Activated CD8-positive, alpha-beta memory T cell treated with anti-CD3 and anti-CD28 coated beads for 36 hours (primary cell): ENCODE results near the gene OR2L13. TPM values are rescaled to one million over a fixed set of nuclear protein-coding genes. Genes with fewer than 3 reads are reported as not detected.

Source experiments
- total RNA-seq, 2 experiments: library from RNA; stranded (reverse); gene quantifications; one replicate each; pipeline ENCODE4 v1.2.3, GENCODE V29; 2021

The OR2L13 gene
- total RNA-seq, 2 experiments from 2014 or later: not detected

Other genes starting within 250 kb of the OR2L13 start
- gene TRIM58, start 238.0 kb upstream of the OR2L13 start, total RNA-seq: under 1 TPM; 0.06 to 0.08 TPM
- gene OR2W3, start 199.6 kb upstream of the OR2L13 start, total RNA-seq: not detected
- gene OR2T8, start 174.9 kb upstream of the OR2L13 start, total RNA-seq: not detected
- gene OR2AJ1, start 170.3 kb upstream of the OR2L13 start, total RNA-seq: not detected
- gene OR2L8, start 146.3 kb upstream of the OR2L13 start, total RNA-seq: not detected
- gene OR2AK2, start 130.0 kb upstream of the OR2L13 start, total RNA-seq: not detected
- not detected for gene OR2L5, start 81.5 kb upstream of the OR2L13 start, total RNA-seq
- gene OR2L2, start 65.1 kb upstream of the OR2L13 start, total RNA-seq: under 1 TPM in 1 of 2 experiments, not detected in 1; 0.06 TPM
- gene OR2L3, start 48.3 kb upstream of the OR2L13 start, total RNA-seq: not detected
- gene OR2M5, start 50.0 kb downstream of the OR2L13 start, total RNA-seq: not detected
- not detected for gene OR2M2, start 79.6 kb downstream of the OR2L13 start, total RNA-seq
- gene OR2M3, start 102.1 kb downstream of the OR2L13 start, total RNA-seq: not detected
- not detected for gene OR2M4, start 136.2 kb downstream of the OR2L13 start, total RNA-seq
- not detected for gene OR2T33, start 182.8 kb downstream of the OR2L13 start, total RNA-seq
- gene OR2T12, start 208.2 kb downstream of the OR2L13 start, total RNA-seq: not detected
- not detected for gene OR2M7, start 229.4 kb downstream of the OR2L13 start, total RNA-seq